ENCODE data around the gene XCL1.

DNA sequence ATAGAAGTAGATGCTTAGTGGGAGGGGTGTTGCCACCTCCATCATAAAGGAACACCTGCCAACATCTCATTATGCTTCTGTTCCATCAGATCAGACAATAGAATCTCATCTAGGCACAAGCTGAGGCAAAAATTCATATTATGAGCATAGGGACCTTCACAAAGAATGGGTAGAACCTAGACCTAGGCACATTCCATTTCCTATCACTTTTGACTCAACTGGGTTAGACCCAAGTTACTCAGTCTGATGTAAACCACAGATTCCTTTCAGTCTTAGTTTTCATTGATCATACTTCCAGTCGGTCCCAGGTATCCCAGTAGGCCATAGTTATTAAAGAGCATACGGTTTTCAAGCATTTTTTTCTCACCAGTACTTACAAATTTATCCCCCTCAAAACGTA lies 21.7 kb downstream of the XCL1 start:
- TF ChIP-seq, protein P1, sequence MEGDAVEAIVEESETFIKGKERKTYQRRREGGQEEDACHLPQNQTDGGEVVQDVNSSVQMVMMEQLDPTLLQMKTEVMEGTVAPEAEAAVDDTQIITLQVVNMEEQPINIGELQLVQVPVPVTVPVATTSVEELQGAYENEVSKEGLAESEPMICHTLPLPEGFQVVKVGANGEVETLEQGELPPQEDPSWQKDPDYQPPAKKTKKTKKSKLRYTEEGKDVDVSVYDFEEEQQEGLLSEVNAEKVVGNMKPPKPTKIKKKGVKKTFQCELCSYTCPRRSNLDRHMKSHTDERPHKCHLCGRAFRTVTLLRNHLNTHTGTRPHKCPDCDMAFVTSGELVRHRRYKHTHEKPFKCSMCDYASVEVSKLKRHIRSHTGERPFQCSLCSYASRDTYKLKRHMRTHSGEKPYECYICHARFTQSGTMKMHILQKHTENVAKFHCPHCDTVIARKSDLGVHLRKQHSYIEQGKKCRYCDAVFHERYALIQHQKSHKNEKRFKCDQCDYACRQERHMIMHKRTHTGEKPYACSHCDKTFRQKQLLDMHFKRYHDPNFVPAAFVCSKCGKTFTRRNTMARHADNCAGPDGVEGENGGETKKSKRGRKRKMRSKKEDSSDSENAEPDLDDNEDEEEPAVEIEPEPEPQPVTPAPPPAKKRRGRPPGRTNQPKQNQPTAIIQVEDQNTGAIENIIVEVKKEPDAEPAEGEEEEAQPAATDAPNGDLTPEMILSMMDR (conservative IDR thresholded peaks at IDR 0.05; ENCODE audit: low read depth, low read length): no peak
- no peak for TF ChIP-seq EZH2 (IDR thresholded peaks at IDR 0.05; ENCODE audit: borderline replicate concordance, low read depth, low read length, poor library complexity, severe bottlenecking)

Measured in A673 (cell line).